T-cell (primary cell): Measurements from ENCODE around the gene BHMT2. TPM values are rescaled to one million over a fixed set of nuclear protein-coding genes. Genes with fewer than 3 reads are reported as not detected.

Experiments
- ATAC-seq, 4 experiments: fragments of 200-7000 bp in 3 of 4; fragments of 150-1000 bp in 1 of 4; cut with Tn5 transposase; replicated peaks in 1 of 4; 1 replicate in 3 of 4; 2 replicates in 1 of 4; pipeline ENCODE4 v1.10.0; 2021; ENCODE audit warnings: moderate library complexity in 3 of 4, mild to moderate bottlenecking in 2 of 4, moderate number of reproducible peaks in 1 of 4
- CTCF ChIA-PET, 2 donors: fragments of 300-600 bp; sonication (Branson Sonifier 250); formaldehyde crosslinking; loops; one replicate each; lab custom pipeline; 2022; ENCODE audit warnings: antibody characterized with exemption in 2 of 2; lab: Charles Lee
- POLR2A ChIA-PET, 2 donors: fragments of 300-600 bp; sonication (Branson Sonifier 250); formaldehyde crosslinking; loops; one replicate each; lab custom pipeline; 2022; ENCODE audit warnings: antibody characterized with exemption in 2 of 2; lab: Charles Lee
- DNase-seq, 35 experiments: peaks; one replicate each; pipeline versions ENCODE4 v3.0.0 to v3.0.0-alpha.2; 2013 to 2023
- H3K27ac ChIP-seq: one replicate; pipeline ENCODE4 v1.5.1; 2013; ENCODE audit warnings: low read length
- H3K27me3 ChIP-seq, 2 experiments: replicated peaks in 1 of 2; 1 replicate in 1 of 2; 2 replicates in 1 of 2; pipeline versions ENCODE4 v1.6.1 to v1.7.0; 2013; ENCODE audit warnings: low read length in 1 of 2, mixed read lengths in 1 of 2; ENCODE audit not compliant: control insufficient read depth in 2 of 2, insufficient read depth in 2 of 2; ENCODE audit errors: extremely low read depth in 1 of 2
- H3K36me3 ChIP-seq, 2 donors: 1 replicate in 1 of 2; 2 replicates in 1 of 2; pipeline versions ENCODE4 v1.6.1 to v1.7.0; 2013; ENCODE audit warnings: low read length in 1 of 2; ENCODE audit not compliant: control insufficient read depth in 2 of 2, insufficient read depth in 1 of 2; ENCODE audit errors: extremely low read depth in 1 of 2
- H3K4me1 ChIP-seq, 2 experiments: 1 replicate in 1 of 2; 2 replicates in 1 of 2; pipeline versions ENCODE4 v1.6.1 to v1.7.0; 2013; ENCODE audit warnings: low read length in 2 of 2, mixed read lengths in 1 of 2; ENCODE audit not compliant: insufficient read depth in 2 of 2, control insufficient read depth in 1 of 2; ENCODE audit errors: extremely low read depth in 1 of 2
- H3K4me3 ChIP-seq, 2 donors: 1 replicate in 1 of 2; 2 replicates in 1 of 2; pipeline versions ENCODE4 v1.5.1 to v1.7.0; 2013; ENCODE audit warnings: mild to moderate bottlenecking in 2 of 2, low read length in 1 of 2, moderate library complexity in 1 of 2; ENCODE audit not compliant: control insufficient read depth in 1 of 2; ENCODE audit errors: extremely low read depth in 1 of 2
- H3K9me3 ChIP-seq: 2 replicates; pipeline ENCODE4 v1.7.0; 2013
- H3K27ac Mint-ChIP-seq, 2 donors: one replicate each; pipeline ENCODE4 v1.8.0; 2020 to 2021; ENCODE audit warnings: mild to moderate bottlenecking in 2 of 2, mixed read lengths in 2 of 2
- H3K27me3 Mint-ChIP-seq, 2 donors: one replicate each; pipeline ENCODE4 v1.8.0; 2021 to 2022; ENCODE audit warnings: mixed read lengths in 2 of 2
- H3K36me3 Mint-ChIP-seq: one replicate; pipeline ENCODE4 v1.8.0; 2021; ENCODE audit warnings: mixed read lengths
- H3K4me1 Mint-ChIP-seq, 3 donors: one replicate each; pipeline ENCODE4 v1.8.0; 2020 to 2022; ENCODE audit warnings: mixed read lengths in 3 of 3, mild to moderate bottlenecking in 1 of 3
- H3K4me3 Mint-ChIP-seq, 3 donors: one replicate each; pipeline ENCODE4 v1.8.0; 2020 to 2022; ENCODE audit warnings: mild to moderate bottlenecking in 3 of 3, mixed read lengths in 3 of 3, moderate library complexity in 3 of 3
- H3K9me3 Mint-ChIP-seq, 3 donors: one replicate each; pipeline ENCODE4 v1.8.0; 2020 to 2022; ENCODE audit warnings: mixed read lengths in 3 of 3
- WGBS: methylation state at CpG from one replicate; pipeline ENCODE4 v1.1.5; 2013; ENCODE audit warnings: missing lambda C conversion rate; ENCODE audit not compliant: insufficient coverage; 5-methylcytosine and 5-hydroxymethylcytosine counted together
- total RNA-seq, 35 experiments: library from RNA in 6 of 35; stranded (reverse) in 6 of 35; fragments of 120-200 nt in 1 of 35; gene quantifications; one replicate each; pipeline versions ENCODE4 v1.2.1 to v1.2.4 and lab custom pipeline; 2013 to 2026

Gene BHMT2
- total RNA-seq, 5 donors from 2014 or later (not counting 1 experiment from before 2014, with no cell fraction given): 0.19 to 0.38 TPM; not detected in 3

- no peaks in the 10 kb centered on the region for H3K4me1 ChIP-seq
- Mint-ChIP-seq H3K9me3 (peaks cover 0 to 4% (median 2%) of the 10 kb centered on the region in 3 donors), H3K27ac (no peak overlapping the region), H3K36me3 (no peaks in the 10 kb centered on the region), H3K4me1 (no peaks in the 10 kb centered on the region), H3K4me3 (no peak overlapping the region), H3K27me3 (peaks cover 7 to 12% of the 10 kb centered on the region in 2 donors)
- ChIA-PET CTCF (no interaction called here), POLR2A (no interaction called here)
- DNase-seq: no peak
- no peaks in the 10 kb centered on the region for H3K27me3 ChIP-seq
- H3K27ac ChIP-seq: no peak overlapping the region
- ATAC-seq: no peak
- H3K36me3 ChIP-seq: no peaks in the 10 kb centered on the region
- WGBS: no CpG with 5 or more reads among the region's 4 CpGs
- no peak overlapping the region for H3K4me3 ChIP-seq
- H3K9me3 ChIP-seq: no peaks in the 10 kb centered on the region
Measured at GRCh38 chr5:79053321-79053720, 16.2 kb upstream of the BHMT2 start.

DNA sequence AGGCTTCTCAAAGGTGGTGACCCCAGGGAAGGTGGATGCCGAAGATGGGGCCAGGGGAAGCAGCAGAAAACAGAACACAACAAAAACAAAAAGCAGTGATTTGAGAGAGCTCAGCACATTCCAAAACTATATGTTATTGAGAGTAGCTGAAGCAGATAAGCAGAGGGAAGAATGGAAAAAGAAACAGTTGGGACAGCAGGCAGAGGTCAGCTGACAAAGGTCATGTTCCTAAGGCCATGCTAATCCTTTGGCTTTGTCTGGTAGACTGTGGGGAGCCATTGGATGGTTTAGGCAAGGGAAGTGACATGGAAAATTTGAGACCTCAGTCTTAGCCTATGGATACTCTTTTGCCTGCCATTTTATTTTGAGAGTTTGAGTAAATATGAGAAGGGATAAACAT, 14.6 kb upstream of the BHMT2 start:
- DNase-seq (no peak), ATAC-seq (no peak)
- H3K27ac ChIP-seq: no peak overlapping the region
- ChIA-PET POLR2A (no interaction called here), CTCF (no interaction called here)
- Mint-ChIP-seq H3K27me3 (peaks cover 2 to 12% of the 10 kb centered on the region in 2 donors), H3K27ac (no peak overlapping the region), H3K4me1 (no peaks in the 10 kb centered on the region), H3K9me3 (peaks cover 0 to 4% (median 2%) of the 10 kb centered on the region in 3 donors), H3K4me3 (no peak overlapping the region), H3K36me3 (no peaks in the 10 kb centered on the region)
- no peaks in the 10 kb centered on the region for H3K9me3 ChIP-seq
- no peaks in the 10 kb centered on the region for H3K36me3 ChIP-seq
- H3K4me3 ChIP-seq: no peak overlapping the region
- WGBS: no CpG with 5 or more reads among the region's 1 CpG
- H3K27me3 ChIP-seq: no peaks in the 10 kb centered on the region
- no peaks in the 10 kb centered on the region for H3K4me1 ChIP-seq

DNA sequence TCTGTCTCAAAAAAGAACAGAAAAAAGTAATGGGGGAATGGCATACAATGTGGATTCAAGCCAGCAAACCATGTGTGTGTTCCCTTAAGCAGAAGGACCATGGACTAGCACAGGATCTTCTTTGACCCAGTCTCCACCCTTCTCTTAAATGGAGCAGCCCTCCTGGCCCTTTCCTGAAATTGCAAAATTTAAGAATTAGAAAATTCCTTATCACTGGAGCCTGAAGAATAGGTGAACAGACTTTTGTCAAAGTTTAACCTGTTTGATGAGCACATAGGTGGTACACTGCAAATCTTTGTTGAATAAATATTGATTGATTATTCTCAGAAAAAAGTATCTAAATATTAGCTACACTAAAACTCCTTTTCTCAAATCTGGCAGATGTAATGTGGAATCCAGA, 12.7 kb upstream of the BHMT2 start:
- no peak overlapping the region for H3K27ac Mint-ChIP-seq

GRCh38 chr5:79059674-79060073, 9.9 kb upstream of the BHMT2 start:
- Histone ChIP-seq H3K27me3 (no peaks in the 10 kb centered on the region), H3K4me3 (no peak overlapping the region), H3K9me3 (no peaks in the 10 kb centered on the region), H3K36me3 (no peaks in the 10 kb centered on the region), H3K4me1 (no peaks in the 10 kb centered on the region), H3K27ac (no peak overlapping the region)
- H3K36me3 Mint-ChIP-seq: no peaks in the 10 kb centered on the region
- no peak for DNase-seq
- no peaks in the 10 kb centered on the region for H3K9me3 Mint-ChIP-seq
- no peaks in the 10 kb centered on the region for H3K4me1 Mint-ChIP-seq
- H3K27ac Mint-ChIP-seq: no peak overlapping the region
- H3K27me3 Mint-ChIP-seq: peaks cover 3 to 18% of the 10 kb centered on the region in 2 donors
- no peak overlapping the region for H3K4me3 Mint-ChIP-seq
- POLR2A ChIA-PET: no interaction called here
- CTCF ChIA-PET: no interaction called here
- WGBS: 80% methylated on average over 1 of the region's 4 CpGs
- ATAC-seq: no peak

More for the DNA sequence above, 12.7 kb upstream of the BHMT2 start:
- no peak for ATAC-seq
- Mint-ChIP-seq H3K4me3 (no peak overlapping the region), H3K27me3 (peaks cover 5 to 17% of the 10 kb centered on the region in 2 donors), H3K36me3 (no peaks in the 10 kb centered on the region), H3K4me1 (no peaks in the 10 kb centered on the region), H3K9me3 (peaks cover 0 to 4% (median 0%) of the 10 kb centered on the region in 3 donors)
- H3K36me3 ChIP-seq: no peaks in the 10 kb centered on the region
- no peaks in the 10 kb centered on the region for H3K9me3 ChIP-seq
- DNase-seq: no peak
- no peak overlapping the region for H3K4me3 ChIP-seq
- POLR2A ChIA-PET: no interaction called here
- no peaks in the 10 kb centered on the region for H3K27me3 ChIP-seq
- CTCF ChIA-PET: no interaction called here
- no peak overlapping the region for H3K27ac ChIP-seq
- no peaks in the 10 kb centered on the region for H3K4me1 ChIP-seq

DNA sequence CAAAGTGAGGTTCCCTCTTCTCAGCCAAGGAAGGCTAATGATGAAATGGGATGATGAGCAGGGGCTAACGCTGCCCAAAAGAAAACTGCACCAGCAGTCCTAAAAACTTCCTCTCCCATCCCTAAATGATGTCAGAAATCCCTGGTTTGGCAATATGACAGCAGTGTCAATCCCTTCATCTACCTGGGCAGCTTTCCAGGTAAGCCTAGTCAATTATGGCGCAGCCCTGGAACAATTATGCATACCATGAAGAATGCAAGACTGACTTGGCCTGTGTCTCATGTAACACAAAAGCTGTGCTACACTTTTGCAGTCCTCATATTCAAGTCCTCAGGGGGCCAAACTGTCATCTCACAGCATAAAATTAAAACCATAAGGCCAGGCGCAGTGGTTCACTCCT, 7.1 kb upstream of the BHMT2 start:
- CTCF ChIA-PET: no interaction called here
- 73% methylated on average over 1 of the region's 3 CpGs for WGBS

GRCh38 chr5:79070350-79070667, 742 bp downstream of the BHMT2 start:
- Histone ChIP-seq H3K27me3 (peaks cover 3 to 15% of the 10 kb centered on the region in 2 experiments), H3K36me3 (no peaks in the 10 kb centered on the region), H3K4me1 (no peaks in the 10 kb centered on the region), H3K4me3 (no peak overlapping the region), H3K9me3 (no peaks in the 10 kb centered on the region), H3K27ac (no peak overlapping the region)
- no CpG with 5 or more reads among the region's 9 CpGs for WGBS
- CTCF ChIA-PET: no interaction called here
- DNase-seq (no peak), ATAC-seq (no peak)
- no peaks in the 10 kb centered on the region for H3K9me3 Mint-ChIP-seq
- H3K36me3 Mint-ChIP-seq: no peaks in the 10 kb centered on the region
- no peak overlapping the region for H3K27ac Mint-ChIP-seq
- POLR2A ChIA-PET: no interaction called here
- peaks cover 43 to 45% of the 10 kb centered on the region in 2 donors for H3K27me3 Mint-ChIP-seq
- peaks cover 0 to 2% (median 2%) of the 10 kb centered on the region in 3 donors for H3K4me1 Mint-ChIP-seq
- H3K4me3 Mint-ChIP-seq: no peak overlapping the region

More for the DNA sequence above, 7.1 kb upstream of the BHMT2 start:
- no peak overlapping the region for H3K27ac Mint-ChIP-seq
- no peak for DNase-seq
- POLR2A ChIA-PET: no interaction called here
- Histone ChIP-seq H3K36me3 (no peaks in the 10 kb centered on the region), H3K4me1 (no peaks in the 10 kb centered on the region), H3K27ac (no peak overlapping the region), H3K27me3 (no peaks in the 10 kb centered on the region), H3K9me3 (no peaks in the 10 kb centered on the region), H3K4me3 (no peak overlapping the region)
- no peak overlapping the region for H3K4me3 Mint-ChIP-seq
- H3K9me3 Mint-ChIP-seq: no peaks in the 10 kb centered on the region
- no peak for ATAC-seq
- H3K36me3 Mint-ChIP-seq: no peaks in the 10 kb centered on the region
- H3K27me3 Mint-ChIP-seq: peaks cover 9 to 22% of the 10 kb centered on the region in 2 donors
- no peaks in the 10 kb centered on the region for H3K4me1 Mint-ChIP-seq

DNA sequence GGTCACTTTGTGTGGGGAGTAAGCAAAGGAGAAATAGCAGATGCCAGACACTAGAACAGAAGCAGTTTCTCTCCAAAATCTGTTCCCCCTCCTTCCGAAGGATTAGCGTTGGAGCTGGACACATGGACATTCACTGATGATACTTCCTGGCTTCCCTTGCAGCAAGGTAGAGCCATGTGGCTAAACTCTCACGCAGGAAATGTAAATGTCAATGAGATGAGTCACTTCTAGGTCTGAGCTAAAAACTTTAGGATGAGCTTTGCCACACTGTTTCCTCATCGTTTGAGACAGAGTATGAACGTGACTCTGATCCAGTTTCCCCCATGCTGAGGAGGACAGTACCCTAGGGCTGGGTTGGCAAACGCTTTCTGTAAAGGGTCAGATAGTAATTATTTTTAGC, 5.1 kb downstream of the BHMT2 start:
- no peaks in the 10 kb centered on the region for H3K36me3 Mint-ChIP-seq
- H3K4me1 Mint-ChIP-seq: no peaks in the 10 kb centered on the region
- CTCF ChIA-PET: no interaction called here
- Histone ChIP-seq H3K9me3 (no peaks in the 10 kb centered on the region), H3K27ac (no peak overlapping the region), H3K36me3 (no peaks in the 10 kb centered on the region), H3K27me3 (peaks cover 0 to 13% of the 10 kb centered on the region in 2 experiments), H3K4me1 (no peaks in the 10 kb centered on the region), H3K4me3 (no peak overlapping the region)
- H3K27ac Mint-ChIP-seq: no peak overlapping the region
- ATAC-seq: no peak
- no peaks in the 10 kb centered on the region for H3K9me3 Mint-ChIP-seq
- POLR2A ChIA-PET: no interaction called here
- no peak overlapping the region for H3K4me3 Mint-ChIP-seq
- WGBS: 82% methylated on average over 4 of the region's 6 CpGs
- H3K27me3 Mint-ChIP-seq: peaks cover 26 to 29% of the 10 kb centered on the region in 2 donors
- no peak for DNase-seq
